ENCODE measurements around the gene TMPRSS9. TPM values are rescaled to one million over a fixed set of nuclear protein-coding genes. Genes with fewer than 3 reads are reported as not detected.

Gene TMPRSS9
- polyA plus RNA-seq, 1 donor from 2014 or later: not detected

- Histone ChIP-seq H3K36me3 (ENCODE audit: insufficient read depth, low read length) (no peaks in the 10 kb centered on the region), H3K4me2 (ENCODE audit: low read length) (peak overlapping the region; percentile 49), H3K79me2 (replicated peaks; ENCODE audit: insufficient read depth, low read length) (peaks cover 50% of the 10 kb centered on the region), H3K27ac (ENCODE audit: low read length) (peak overlapping the region; percentile 89), H3K27me3 (ENCODE audit: insufficient read depth, low read depth, low read length) (no peaks in the 10 kb centered on the region), H3K4me3 (ENCODE audit: low read length) (peak overlapping the region; percentile 98), H3K9me3 (ENCODE audit: low read length) (no peaks in the 10 kb centered on the region), H3F3A (ENCODE audit: insufficient read depth, low read length, poor library complexity, severe bottlenecking) (no peaks in the 10 kb centered on the region), H2AFZ (ENCODE audit: low read depth, low read length) (peak overlapping the region; percentile 19), H4K20me1 (ENCODE audit: insufficient read depth) (no peaks in the 10 kb centered on the region), H3K9me2 (ENCODE audit: insufficient read depth, low read length) (no peaks in the 10 kb centered on the region), H3K9ac (ENCODE audit: low read length) (peak overlapping the region; percentile 89)
- TF ChIP-seq TAF1 (IDR thresholded peaks at IDR 0.05; ENCODE audit: low read depth): no peak
- TF ChIP-seq POLR2AphosphoS5 (IDR thresholded peaks at IDR 0.05): peak; percentile 53
- no peak for TF ChIP-seq MXI1 (conservative IDR thresholded peaks at IDR 0.05; ENCODE audit: poor library complexity, severe bottlenecking)
These were observed 32.2 kb upstream of the TMPRSS9 start for GRCh38 chr19:2327773-2328400.

- TF ChIP-seq MXI1 (conservative IDR thresholded peaks at IDR 0.05; ENCODE audit: poor library complexity, severe bottlenecking): peak; percentile 96
- TF ChIP-seq SMC3 (conservative IDR thresholded peaks at IDR 0.05; ENCODE audit: poor library complexity): no peak
- TF ChIP-seq TAF1 (IDR thresholded peaks at IDR 0.05; ENCODE audit: low read depth): peak; percentile 80
- no peak for TF ChIP-seq EZH2 (IDR thresholded peaks at IDR 0.05; ENCODE audit: borderline replicate concordance, insufficient read depth, low read length, poor library complexity, severe bottlenecking)
- peak; percentile 97 for TF ChIP-seq POLR2AphosphoS5 (IDR thresholded peaks at IDR 0.05)
- TF ChIP-seq REST (IDR thresholded peaks at IDR 0.05; ENCODE audit: borderline replicate concordance): peak; percentile 85
- TF ChIP-seq EP300 (conservative IDR thresholded peaks at IDR 0.05; ENCODE audit: poor library complexity, severe bottlenecking): peak; percentile 38
- H3K36me3 ChIP-seq (ENCODE audit: insufficient read depth, low read length): no peaks in the 10 kb centered on the region
- peaks cover 51% of the 10 kb centered on the region for H3K79me2 ChIP-seq (replicated peaks; ENCODE audit: insufficient read depth, low read length)
- peak within 1 kb of the TSS; percentile 98 for H3K4me3 ChIP-seq (ENCODE audit: low read length)
- H4K20me1 ChIP-seq (ENCODE audit: insufficient read depth): no peaks in the 10 kb centered on the region
- H3K27ac ChIP-seq (ENCODE audit: low read length): peak within 1 kb of the TSS; percentile 89
- peak within 1 kb of the TSS; percentile 56 for H2AFZ ChIP-seq (ENCODE audit: low read depth, low read length)
- H3K9ac ChIP-seq (ENCODE audit: low read length): peak within 1 kb of the TSS; percentile 89
- H3K9me3 ChIP-seq (ENCODE audit: low read length): no peaks in the 10 kb centered on the region
- no peaks in the 10 kb centered on the region for H3F3A ChIP-seq (ENCODE audit: insufficient read depth, low read length, poor library complexity, severe bottlenecking)
- H3K4me2 ChIP-seq (ENCODE audit: low read length): peak within 1 kb of the TSS; percentile 61
- H3K27me3 ChIP-seq (ENCODE audit: insufficient read depth, low read depth, low read length): no peaks in the 10 kb centered on the region
- no peaks in the 10 kb centered on the region for H3K9me2 ChIP-seq (ENCODE audit: insufficient read depth, low read length)
These were observed 31.5 kb upstream of the TMPRSS9 start, which contains the start of the genes LSM7 and SPPL2B for GRCh38 chr19:2328401-2329148. Gene LSM7 (minus strand): TSS chr19:2328586. CDS start chr19:2328566, 20 bp downstream. Gene SPPL2B (plus strand): TSS chr19:2328684. CDS start chr19:2328710, 26 bp downstream.

- peak overlapping the region; percentile 61 for H3K4me2 ChIP-seq (ENCODE audit: low read length)
- TF ChIP-seq REST (IDR thresholded peaks at IDR 0.05; ENCODE audit: borderline replicate concordance): no peak
- TF ChIP-seq CTCF (IDR thresholded peaks at IDR 0.05; ENCODE audit: poor library complexity, severe bottlenecking): no peak
- TF ChIP-seq MXI1 (conservative IDR thresholded peaks at IDR 0.05; ENCODE audit: poor library complexity, severe bottlenecking): no peak
- TF ChIP-seq POLR2AphosphoS5 (IDR thresholded peaks at IDR 0.05): no peak
- no peak for TF ChIP-seq EP300 (conservative IDR thresholded peaks at IDR 0.05; ENCODE audit: poor library complexity, severe bottlenecking)
- TF ChIP-seq SMC3 (conservative IDR thresholded peaks at IDR 0.05; ENCODE audit: poor library complexity): no peak
- TF ChIP-seq EZH2 (IDR thresholded peaks at IDR 0.05; ENCODE audit: borderline replicate concordance, insufficient read depth, low read length, poor library complexity, severe bottlenecking): no peak
- no peak for TF ChIP-seq TAF1 (IDR thresholded peaks at IDR 0.05; ENCODE audit: low read depth)
- no peak for TF ChIP-seq RAD21 (conservative IDR thresholded peaks at IDR 0.05)
- no peaks in the 10 kb centered on the region for H3F3A ChIP-seq (ENCODE audit: insufficient read depth, low read length, poor library complexity, severe bottlenecking)
- no peaks in the 10 kb centered on the region for H4K20me1 ChIP-seq (ENCODE audit: insufficient read depth)
- H3K27ac ChIP-seq (ENCODE audit: low read length): peak overlapping the region; percentile 89
- H3K36me3 ChIP-seq (ENCODE audit: insufficient read depth, low read length): no peaks in the 10 kb centered on the region
- H2AFZ ChIP-seq (ENCODE audit: low read depth, low read length): peak overlapping the region; percentile 56
- peak overlapping the region; percentile 89 for H3K9ac ChIP-seq (ENCODE audit: low read length)
- H3K4me3 ChIP-seq (ENCODE audit: low read length): peak overlapping the region; percentile 98
- H3K27me3 ChIP-seq (ENCODE audit: insufficient read depth, low read depth, low read length): no peaks in the 10 kb centered on the region
- H3K9me3 ChIP-seq (ENCODE audit: low read length): no peaks in the 10 kb centered on the region
- peaks cover 57% of the 10 kb centered on the region for H3K79me2 ChIP-seq (replicated peaks; ENCODE audit: insufficient read depth, low read length)
- no peaks in the 10 kb centered on the region for H3K9me2 ChIP-seq (ENCODE audit: insufficient read depth, low read length)
These were observed 31.0 kb upstream of the TMPRSS9 start for GRCh38 chr19:2329149-2329478.

All from neural cell (in vitro differentiated cells).